ENCODE measurements around the gene TMEM59L.

The TMEM59L gene

DNA sequence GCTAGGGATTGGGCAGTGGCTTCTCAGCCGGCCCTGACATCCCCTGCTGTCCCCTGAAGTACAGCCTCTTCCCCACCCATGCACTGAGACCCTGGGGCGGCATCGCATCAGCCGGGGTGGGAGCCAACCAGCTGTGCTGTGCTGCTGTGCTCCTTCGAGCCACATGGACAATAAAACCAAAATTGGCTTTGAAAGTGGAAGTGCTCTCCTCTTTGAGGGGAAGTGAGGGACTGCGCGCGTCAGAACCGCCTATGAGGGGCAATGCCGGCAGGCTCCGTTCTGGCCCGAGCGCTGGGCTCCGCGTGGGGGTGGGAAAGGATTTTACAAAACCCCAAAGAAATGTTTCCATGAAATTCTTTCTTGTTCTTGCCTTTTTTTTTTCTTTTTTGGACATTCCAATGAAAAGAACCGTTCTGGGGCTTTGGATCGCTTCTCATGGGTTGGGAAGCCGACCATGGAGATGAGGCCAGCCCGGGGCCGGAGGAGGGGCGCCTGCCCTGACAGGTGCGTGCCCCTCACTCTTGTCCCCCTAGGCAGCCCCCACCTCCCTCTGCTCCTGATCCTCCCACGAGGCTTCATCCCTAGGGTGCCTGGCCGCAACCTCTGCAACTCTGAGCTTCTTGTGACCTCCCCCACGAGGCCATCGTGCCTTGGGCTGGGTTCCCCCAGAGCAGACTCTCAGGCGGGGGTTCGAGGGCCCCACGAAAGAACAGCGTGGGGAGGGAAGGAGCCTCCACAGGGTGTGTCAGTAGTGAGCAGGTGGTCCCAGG is 46.8 kb downstream of the TMEM59L start:
- peak; percentile 23 for DNase-seq (ENCODE audit: low spot score)

DNA sequence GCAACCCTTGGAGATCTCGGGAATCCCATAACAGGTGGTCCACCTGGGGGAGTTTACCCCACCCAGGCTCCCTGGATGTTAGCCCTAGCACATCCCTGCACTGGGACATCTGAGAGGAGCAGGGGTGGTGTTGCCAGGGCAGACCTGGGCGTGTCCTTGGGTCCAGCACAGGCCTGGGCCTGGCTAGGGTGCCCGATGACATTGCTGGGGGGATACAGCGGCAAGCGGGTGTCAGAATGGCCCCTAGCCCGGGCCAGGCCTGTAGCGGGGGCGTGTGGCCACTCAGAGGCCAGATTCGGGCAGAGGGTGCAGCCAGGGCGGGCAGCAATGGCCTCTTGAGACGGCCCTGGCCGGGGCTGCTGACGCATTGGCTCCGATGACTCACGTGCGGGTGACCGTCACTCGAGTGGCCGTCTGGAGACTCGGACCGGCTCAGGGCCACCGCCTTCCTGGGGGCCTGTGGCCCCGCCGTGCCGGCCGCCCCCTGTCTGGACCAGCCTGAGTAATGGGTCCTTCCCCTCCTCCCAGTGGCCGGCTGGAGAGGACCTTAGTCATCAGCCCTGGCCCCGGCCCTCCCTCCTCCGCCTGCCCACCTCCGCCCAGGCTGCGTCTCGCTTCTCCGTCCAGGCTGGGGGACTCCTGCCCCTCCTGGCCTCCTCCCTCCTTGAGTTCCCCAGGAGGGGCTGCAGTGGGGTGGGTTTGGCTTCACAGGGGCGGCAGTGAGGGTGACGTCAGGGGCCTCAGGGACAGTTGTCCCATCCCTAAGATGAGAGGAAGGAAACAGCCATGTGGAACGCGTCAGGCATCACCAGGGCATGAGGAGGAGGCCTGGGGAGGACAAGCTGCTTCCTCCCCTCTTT is 47.6 kb downstream of the TMEM59L start:
- peak; percentile 57 for DNase-seq (ENCODE audit: low spot score)

- DNase-seq (ENCODE audit: low spot score): no peak
Measured at GRCh38 chr19:18660939-18661670, 48.4 kb downstream of the TMEM59L start.

- DNase-seq (ENCODE audit: low spot score): no peak
Measured at GRCh38 chr19:18662972-18663732, 50.5 kb downstream of the TMEM59L start.

- DNase-seq (ENCODE audit: low spot score): no peak
Measured at GRCh38 chr19:18663940-18664530, 51.4 kb downstream of the TMEM59L start.

GRCh38 chr19:18665771-18666202 is 53.1 kb downstream of the TMEM59L start:
- DNase-seq (ENCODE audit: low spot score): no peak

- DNase-seq (ENCODE audit: low spot score): no peak
Measured at GRCh38 chr19:18666317-18666716, 53.6 kb downstream of the TMEM59L start.

DNA sequence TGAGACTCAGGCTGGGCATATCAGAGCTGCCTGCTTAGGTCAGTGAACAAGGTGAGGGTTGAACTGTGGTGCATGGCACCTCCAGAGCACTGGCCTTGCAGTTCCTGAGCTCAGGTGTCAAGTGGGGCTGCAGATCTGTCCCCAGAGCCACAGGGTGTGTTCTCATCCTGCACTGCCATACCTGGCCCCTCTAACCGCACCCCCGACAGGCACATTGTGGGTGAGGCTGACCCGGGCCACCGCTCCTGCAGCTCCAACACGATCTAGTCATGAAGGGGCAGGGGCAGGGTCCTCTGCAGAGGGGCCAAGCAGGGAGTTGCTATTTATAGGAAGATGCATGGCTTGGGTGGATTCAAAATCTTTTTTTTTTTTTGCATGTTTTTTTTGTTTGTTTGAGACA is 54.1 kb downstream of the TMEM59L start:
- no peak for DNase-seq (ENCODE audit: low spot score)

GRCh38 chr19:18667531-18668251 is 55.0 kb downstream of the TMEM59L start:
- DNase-seq (ENCODE audit: low spot score): no peak

DNA sequence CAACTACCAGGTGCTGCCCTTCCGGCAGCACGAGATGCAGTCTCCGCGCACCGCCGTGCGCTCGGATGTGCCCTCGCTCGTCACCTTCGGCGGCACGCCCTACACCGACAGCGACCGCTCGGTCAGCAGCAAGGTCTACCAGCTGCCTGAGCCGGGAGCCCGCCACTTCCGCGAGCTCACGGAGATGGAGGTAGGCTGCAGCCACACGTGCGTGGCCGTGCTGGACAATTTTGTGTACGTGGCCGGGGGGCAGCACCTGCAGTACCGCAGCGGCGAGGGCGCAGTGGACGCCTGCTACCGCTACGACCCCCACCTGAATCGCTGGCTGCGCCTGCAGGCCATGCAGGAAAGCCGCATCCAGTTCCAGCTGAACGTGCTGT is 55.6 kb downstream of the TMEM59L start:
- DNase-seq (ENCODE audit: low spot score): no peak

GRCh38 chr19:18668744-18669523 is 56.3 kb downstream of the TMEM59L start:
- DNase-seq (ENCODE audit: low spot score): no peak

DNA sequence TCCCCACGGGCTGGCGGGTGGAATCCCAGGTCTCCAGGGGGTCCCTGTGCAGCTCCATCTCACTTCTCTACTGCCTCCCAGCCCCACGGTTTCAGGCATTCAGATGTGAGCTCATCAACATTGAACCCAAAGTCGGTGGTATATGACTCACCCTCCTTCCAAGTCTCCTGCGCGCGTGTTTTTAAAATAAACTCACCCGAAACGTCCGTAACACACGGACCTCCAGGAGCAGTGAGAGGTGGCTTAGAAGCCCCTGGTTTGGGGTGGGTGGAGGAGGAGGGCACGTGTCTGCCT is 56.8 kb downstream of the TMEM59L start:
- DNase-seq (ENCODE audit: low spot score): no peak

GRCh38 chr19:18669883-18670282 is 57.2 kb downstream of the TMEM59L start:
- DNase-seq (ENCODE audit: low spot score): no peak

DNA sequence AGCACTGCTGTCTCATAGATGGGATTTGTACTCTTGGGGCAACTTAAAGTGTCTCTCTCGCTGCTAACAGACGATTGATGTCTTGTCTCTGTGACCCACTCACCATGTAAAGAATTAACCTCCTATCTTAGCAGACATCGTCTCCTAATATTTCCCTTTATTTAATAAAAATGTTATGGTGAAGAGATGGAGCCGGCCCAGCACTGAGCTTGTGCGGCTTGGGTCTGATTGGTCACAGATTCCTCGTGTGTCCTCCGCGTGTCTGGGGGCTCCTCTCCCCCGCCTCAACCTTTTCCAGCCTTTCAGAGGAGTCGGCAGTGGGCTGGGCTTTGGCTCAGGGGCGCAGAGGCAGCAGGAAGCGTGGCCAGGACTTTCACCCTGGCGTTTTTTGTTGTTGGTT is 57.6 kb downstream of the TMEM59L start:
- no peak for DNase-seq (ENCODE audit: low spot score)

Measured in RKO (cell line).